Testis (tissue), 3 donors: ENCODE measurements around the gene TENM4. TPM values are rescaled to one million over a fixed set of nuclear protein-coding genes. Genes with fewer than 3 reads are reported as not detected.

ENCODE experiments used
- DNase-seq: peaks from one replicate; pipeline ENCODE4 v3.0.0-alpha.2; 2019
- H3K27ac ChIP-seq, 2 donors: fragments of 200-600 bp; sonication (generic); one replicate each; pipeline ENCODE4 v1.5.1; 2019
- H3K27me3 ChIP-seq: fragments of 200-600 bp; sonication (generic); one replicate; pipeline ENCODE4 v1.5.1; 2019
- H3K36me3 ChIP-seq: fragments of 200-600 bp; sonication (generic); one replicate; pipeline ENCODE4 v1.5.1; 2017; ENCODE audit warnings: low read depth; ENCODE audit errors: missing control alignments
- H3K4me1 ChIP-seq: fragments of 200-600 bp; sonication (generic); one replicate; pipeline ENCODE4 v1.5.1; 2019
- H3K4me3 ChIP-seq, 2 donors: fragments of 200-600 bp; sonication (generic); one replicate each; pipeline ENCODE4 v1.5.1; 2017 to 2019
- H3K9me3 ChIP-seq: fragments of 200-600 bp; sonication (generic); one replicate; pipeline ENCODE4 v1.5.1; 2017
- POLR2A ChIP-seq: fragments of 450-650 bp; IDR thresholded peaks from one replicate; pipeline ENCODE4 v1.6.1; 2017; ENCODE audit warnings: antibody characterized with exemption, mild to moderate bottlenecking, moderate library complexity
- WGBS, 2 donors: methylation state at CpG; one replicate each; pipeline ENCODE4 v1.1.5; 2018; 5-methylcytosine and 5-hydroxymethylcytosine counted together
- intact Hi-C: fragments of 100-400 bp; cut with DNase I; formaldehyde crosslinking; loops from one replicate; pipeline ENCODE4 v1.15.1; 2023; ENCODE audit warnings: low total_unique reads
- polyA plus RNA-seq: library from polyadenylated mRNA; stranded (reverse); fragments of 350-450 nt; fragmentation: Illumina TruSeq; extraction: RNeasy Lipid Tissue Mini Kit (QIAGEN cat#74804); gene quantifications from one replicate; pipeline ENCODE4 v1.2.3, GENCODE V29; 2014; ENCODE audit warnings: low read depth, low replicate concordance; ENCODE audit not compliant: insufficient read depth
- total RNA-seq, 2 donors: library from RNA; depleted of rRNA; stranded (reverse); fragments of >200 nt; gene quantifications; one replicate each; pipeline ENCODE4 v1.2.3, GENCODE V29; 2016
- TF ChIP-seq, protein P1 (sequence below), 3 experiments: fragments of 450-650 bp in 2 of 3; fragments of 200-600 bp in 1 of 3; sonication (generic) in 1 of 3; IDR thresholded peaks; one replicate each; pipeline ENCODE4 v1.5.1; 2016 to 2019; ENCODE audit warnings: antibody characterized with exemption in 3 of 3, mild to moderate bottlenecking in 2 of 3, moderate library complexity in 1 of 3

The TENM4 gene
- total and polyA plus RNA-seq, 3 donors from 2014 or later, result 10.6 to 17.9 (median 11.4) TPM

DNA sequence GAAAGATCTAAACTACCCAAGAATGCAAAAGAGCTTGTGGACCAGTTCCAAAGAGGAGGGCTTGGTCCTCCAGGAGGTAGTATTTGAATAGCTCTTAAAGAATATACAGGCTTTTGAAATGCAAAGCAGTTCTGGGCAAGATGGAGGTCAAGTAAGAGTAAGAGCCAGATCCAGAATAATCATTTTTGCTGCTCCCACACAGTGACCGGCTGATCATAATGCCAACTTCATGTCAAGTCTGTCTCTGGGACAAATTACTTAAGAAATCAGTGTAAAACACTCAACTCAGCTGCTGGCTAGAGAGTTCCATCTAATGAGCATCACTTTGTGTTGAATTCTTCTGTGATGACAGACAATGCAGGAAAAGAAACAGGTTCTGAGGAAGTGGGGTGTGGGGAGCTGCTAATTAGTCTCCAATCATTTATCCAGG, 615.2 kb downstream of the TENM4 start:
- H3K27me3 ChIP-seq, result no peaks in the 10 kb centered on the region
- no peaks in the 10 kb centered on the region for H3K4me1 ChIP-seq
- DNase-seq, result no peak
- no peak overlapping the region for H3K27ac ChIP-seq
- no peak overlapping the region for H3K4me3 ChIP-seq
- no peak for TF ChIP-seq POLR2A
- TF ChIP-seq, protein P1, sequence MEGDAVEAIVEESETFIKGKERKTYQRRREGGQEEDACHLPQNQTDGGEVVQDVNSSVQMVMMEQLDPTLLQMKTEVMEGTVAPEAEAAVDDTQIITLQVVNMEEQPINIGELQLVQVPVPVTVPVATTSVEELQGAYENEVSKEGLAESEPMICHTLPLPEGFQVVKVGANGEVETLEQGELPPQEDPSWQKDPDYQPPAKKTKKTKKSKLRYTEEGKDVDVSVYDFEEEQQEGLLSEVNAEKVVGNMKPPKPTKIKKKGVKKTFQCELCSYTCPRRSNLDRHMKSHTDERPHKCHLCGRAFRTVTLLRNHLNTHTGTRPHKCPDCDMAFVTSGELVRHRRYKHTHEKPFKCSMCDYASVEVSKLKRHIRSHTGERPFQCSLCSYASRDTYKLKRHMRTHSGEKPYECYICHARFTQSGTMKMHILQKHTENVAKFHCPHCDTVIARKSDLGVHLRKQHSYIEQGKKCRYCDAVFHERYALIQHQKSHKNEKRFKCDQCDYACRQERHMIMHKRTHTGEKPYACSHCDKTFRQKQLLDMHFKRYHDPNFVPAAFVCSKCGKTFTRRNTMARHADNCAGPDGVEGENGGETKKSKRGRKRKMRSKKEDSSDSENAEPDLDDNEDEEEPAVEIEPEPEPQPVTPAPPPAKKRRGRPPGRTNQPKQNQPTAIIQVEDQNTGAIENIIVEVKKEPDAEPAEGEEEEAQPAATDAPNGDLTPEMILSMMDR (IDR thresholded peaks at IDR 0.05), result no peak
- intact Hi-C loops, result no loop called here
- H3K9me3 ChIP-seq, result no peaks in the 10 kb centered on the region
- 95 to 100% methylated on average over 1 of the region's 1 CpG for WGBS, 2 donors
- no peaks in the 10 kb centered on the region for H3K36me3 ChIP-seq

DNA sequence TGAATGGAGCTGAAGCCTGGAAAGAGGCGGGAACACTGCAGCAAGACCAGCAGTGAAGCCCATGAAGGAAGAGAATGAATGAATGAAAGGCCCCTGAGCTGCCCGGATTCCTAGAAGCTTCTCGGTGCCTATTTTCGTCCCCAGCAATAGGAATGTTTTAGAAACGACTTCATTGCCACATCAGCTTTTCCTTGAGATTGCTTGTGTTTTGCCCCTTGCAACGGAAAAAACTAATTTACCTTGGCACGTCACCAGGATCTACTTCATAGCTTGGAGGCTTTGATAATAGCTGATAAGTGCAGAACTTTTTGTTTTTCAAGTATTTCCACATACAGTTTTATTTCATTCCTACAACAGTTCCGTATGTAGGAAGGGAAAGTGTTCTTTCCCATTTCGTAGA, 617.2 kb downstream of the TENM4 start:
- H3K4me1 ChIP-seq, result no peaks in the 10 kb centered on the region
- H3K4me3 ChIP-seq, result no peak overlapping the region
- H3K27ac ChIP-seq, result no peak overlapping the region
- H3K27me3 ChIP-seq, result no peaks in the 10 kb centered on the region
- TF ChIP-seq, protein P1 (IDR thresholded peaks at IDR 0.05), result no peak
- no peak for TF ChIP-seq POLR2A
- no peak for DNase-seq
- intact Hi-C loops, result no loop called here
- H3K9me3 ChIP-seq, result no peaks in the 10 kb centered on the region
- no peaks in the 10 kb centered on the region for H3K36me3 ChIP-seq
- 46 to 51% methylated on average over 9 of the region's 9 CpGs for WGBS, 2 donors

DNA sequence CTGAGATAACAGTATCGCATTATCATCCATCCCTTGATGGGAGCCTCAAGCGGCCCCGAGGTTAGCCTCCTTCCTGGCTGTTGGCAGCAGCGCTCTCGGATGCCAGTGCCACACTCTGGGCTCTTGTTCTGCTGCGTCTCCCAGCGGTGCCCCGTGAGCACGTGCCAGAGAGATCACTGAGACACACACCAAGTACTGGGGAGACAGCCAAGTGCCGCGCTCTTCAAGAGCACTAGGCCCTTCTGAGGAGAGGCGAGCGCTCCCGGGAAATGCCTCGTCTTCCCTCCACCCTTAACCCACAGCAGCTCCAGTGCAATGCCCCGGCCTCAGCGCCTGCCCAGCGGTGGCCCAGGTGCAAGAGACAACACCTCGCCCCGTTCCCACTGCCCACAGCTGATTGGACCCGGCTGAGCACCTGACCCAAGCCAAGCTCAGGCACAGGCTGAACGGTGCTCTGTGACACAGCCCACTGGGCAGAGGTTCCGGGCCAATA, 617.9 kb downstream of the TENM4 start:
- H3K4me3 ChIP-seq, result no peak overlapping the region
- TF ChIP-seq, protein P1 (IDR thresholded peaks at IDR 0.05), result no peak
- no peak for TF ChIP-seq POLR2A
- no peaks in the 10 kb centered on the region for H3K9me3 ChIP-seq
- DNase-seq, result peak; percentile 40
- WGBS, 2 donors, result 46 to 71% methylated on average over 8 to 22 of the region's 23 CpGs
- no peaks in the 10 kb centered on the region for H3K4me1 ChIP-seq
- H3K27ac ChIP-seq, result no peak overlapping the region
- intact Hi-C loops, result no loop called here
- H3K36me3 ChIP-seq, result no peaks in the 10 kb centered on the region
- no peaks in the 10 kb centered on the region for H3K27me3 ChIP-seq

DNA sequence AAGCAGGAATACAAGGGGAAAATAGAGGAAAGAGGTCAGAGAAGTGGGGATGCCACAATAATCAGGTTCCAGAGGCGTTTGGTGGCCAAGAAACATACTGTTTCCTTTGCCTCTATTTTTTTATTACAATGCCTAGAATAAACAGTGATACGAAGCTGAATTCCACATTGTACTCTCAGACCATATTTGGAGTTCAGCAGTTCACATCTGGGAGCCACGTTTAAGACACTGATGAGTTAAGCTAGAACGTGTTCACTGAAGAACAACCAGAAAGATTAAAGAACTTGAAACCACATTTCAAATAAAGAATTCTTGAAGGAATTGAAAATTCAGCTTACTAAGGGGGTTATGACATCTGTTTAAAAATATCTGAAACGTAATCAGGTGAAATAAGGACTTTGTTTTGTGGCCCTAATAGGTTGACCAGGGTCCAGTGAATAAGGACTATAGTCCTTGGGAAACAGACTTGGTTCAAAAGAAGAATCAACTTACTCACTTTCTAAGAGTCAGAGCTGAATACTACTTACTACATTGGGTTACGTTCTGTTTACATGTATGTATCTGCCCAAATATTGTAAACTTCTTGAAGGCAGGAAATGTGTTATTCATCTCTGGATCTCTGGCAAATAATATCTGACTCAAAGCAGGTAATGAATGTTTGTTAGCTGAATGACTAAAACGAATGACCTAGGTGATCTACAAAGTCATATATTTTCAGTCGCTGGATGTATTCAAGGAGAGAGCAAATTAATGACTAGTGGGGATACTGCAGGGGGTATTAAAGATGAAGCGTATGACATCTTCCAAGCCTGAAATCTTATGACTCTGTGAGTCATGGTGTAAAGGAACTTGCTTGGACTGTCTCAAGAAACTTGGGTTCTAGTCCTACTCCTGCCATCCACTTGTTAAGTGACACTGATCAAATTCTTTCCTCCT, 619.2 kb downstream of the TENM4 start:
- WGBS, 2 donors, result 68 to 86% methylated on average over 9 of the region's 9 CpGs
- intact Hi-C loops, result no loop called here

More for the DNA sequence above, 619.2 kb downstream of the TENM4 start:
- H3K9me3 ChIP-seq, result no peaks in the 10 kb centered on the region
- no peak for DNase-seq
- no peak overlapping the region for H3K27ac ChIP-seq
- H3K36me3 ChIP-seq, result no peaks in the 10 kb centered on the region
- no peak overlapping the region for H3K4me3 ChIP-seq
- H3K27me3 ChIP-seq, result no peaks in the 10 kb centered on the region
- no peaks in the 10 kb centered on the region for H3K4me1 ChIP-seq
- TF ChIP-seq POLR2A, result no peak
- TF ChIP-seq, protein P1 (IDR thresholded peaks at IDR 0.05), result no peak
